SK-N-SH (cell line): Measurements from ENCODE around the gene KCNJ9.

Source experiments
- CHD2 ChIP-seq: fragments of 150-350 bp; IDR thresholded peaks from 2 replicates; pipeline ENCODE4 v1.6.1; 2018; ENCODE audit warnings: low read length; ENCODE audit not compliant: partially characterized antibody
- ELF1 ChIP-seq: IDR thresholded peaks from 2 replicates; pipeline ENCODE4 v1.4.0; 2012
- EZH2phosphoT487 ChIP-seq: fragments of 200-600 bp; sonication (generic); IDR thresholded peaks from 2 replicates; pipeline ENCODE4 v1.6.1; 2017; ENCODE audit warnings: low read depth, mixed run types, mild to moderate bottlenecking, antibody characterized with exemption, moderate library complexity, borderline replicate concordance
- PBX3 ChIP-seq: IDR thresholded peaks from 2 replicates; pipeline ENCODE4; 2012
- REST ChIP-seq: IDR thresholded peaks from 2 replicates; pipeline ENCODE4 v1.6.1; 2012; ENCODE audit warnings: mild to moderate bottlenecking, low read depth, low read length, moderate library complexity
- RXRA ChIP-seq: IDR thresholded peaks from 2 replicates; pipeline ENCODE4 v1.4.0; 2012; ENCODE audit warnings: low read depth, mild to moderate bottlenecking, borderline replicate concordance
- SIN3A ChIP-seq: IDR thresholded peaks from 2 replicates; pipeline ENCODE4 v1.6.1; 2012; ENCODE audit warnings: low read depth, mild to moderate bottlenecking, low read length, moderate library complexity, borderline replicate concordance
- SMC3 ChIP-seq: IDR thresholded peaks from 2 replicates; pipeline ENCODE4 v1.6.1; 2012; ENCODE audit warnings: low read depth, low read length, improper control_type of control experiment
- TAF1 ChIP-seq: IDR thresholded peaks from 2 replicates; pipeline ENCODE4 v1.6.1; 2012; ENCODE audit warnings: low read depth, mild to moderate bottlenecking, low read length, moderate library complexity, borderline replicate concordance
- USF2 ChIP-seq: fragments of 150-350 bp; IDR thresholded peaks from 2 replicates; pipeline ENCODE4 v1.6.1; 2017; ENCODE audit warnings: antibody characterized with exemption, low read length, low read depth, borderline replicate concordance
- TF ChIP-seq, protein P1 (sequence below): fragments of 200-600 bp; sonication (generic); IDR thresholded peaks from 2 replicates; pipeline ENCODE4 v1.6.1; 2017; ENCODE audit warnings: antibody characterized with exemption, mild to moderate bottlenecking, moderate library complexity
- TF ChIP-seq, protein P2 (sequence below): IDR thresholded peaks from 2 replicates; pipeline ENCODE4 v1.4.0; 2012; ENCODE audit warnings: low read depth, borderline replicate concordance

DNA sequence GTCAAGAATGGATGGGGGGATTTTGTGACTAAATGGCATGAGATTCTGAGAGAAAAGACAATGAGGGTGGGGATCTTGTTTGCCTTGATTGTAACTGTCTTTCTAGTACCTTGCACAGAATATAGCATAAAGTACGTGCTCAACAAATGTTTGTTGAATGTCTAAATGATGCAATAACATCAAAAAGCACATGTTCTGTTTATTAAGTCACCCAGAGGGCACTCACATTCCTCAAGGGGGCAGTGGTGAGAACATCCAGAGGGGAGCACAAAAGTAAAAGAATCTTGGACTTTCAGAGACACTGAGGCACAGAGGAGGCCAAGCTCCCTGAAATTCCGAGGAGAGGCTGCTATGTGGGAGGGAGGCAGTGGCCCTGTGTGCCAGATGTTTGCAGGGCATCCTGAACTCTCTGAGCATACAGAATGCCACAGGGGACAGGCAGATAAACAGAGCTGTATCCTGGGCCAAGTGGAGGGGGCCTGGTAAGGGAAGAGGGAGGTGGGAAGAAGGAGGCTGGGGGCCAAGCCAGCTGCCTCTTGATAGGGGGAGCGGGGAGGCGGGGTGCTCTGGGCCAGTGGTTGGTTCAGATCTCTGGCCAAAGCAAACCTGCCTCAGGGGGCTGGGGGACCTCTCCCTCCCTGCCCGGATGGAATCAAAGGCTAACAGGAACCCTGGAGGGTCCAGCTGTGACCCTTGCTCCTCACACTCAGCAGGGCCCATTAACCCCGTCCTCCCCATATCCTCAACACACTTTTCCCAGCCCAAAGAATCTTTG is 27.7 kb downstream of the KCNJ9 start:
- TF ChIP-seq REST (no peak), EZH2phosphoT487 (no peak), ELF1 (no peak), SMC3 (peak; percentile 10; the same call in 1 of the 2 replicates), CHD2 (no peak), SIN3A (no peak), TAF1 (no peak), RXRA (no peak), USF2 (no peak), PBX3 (no peak)
- TF ChIP-seq, protein P1, sequence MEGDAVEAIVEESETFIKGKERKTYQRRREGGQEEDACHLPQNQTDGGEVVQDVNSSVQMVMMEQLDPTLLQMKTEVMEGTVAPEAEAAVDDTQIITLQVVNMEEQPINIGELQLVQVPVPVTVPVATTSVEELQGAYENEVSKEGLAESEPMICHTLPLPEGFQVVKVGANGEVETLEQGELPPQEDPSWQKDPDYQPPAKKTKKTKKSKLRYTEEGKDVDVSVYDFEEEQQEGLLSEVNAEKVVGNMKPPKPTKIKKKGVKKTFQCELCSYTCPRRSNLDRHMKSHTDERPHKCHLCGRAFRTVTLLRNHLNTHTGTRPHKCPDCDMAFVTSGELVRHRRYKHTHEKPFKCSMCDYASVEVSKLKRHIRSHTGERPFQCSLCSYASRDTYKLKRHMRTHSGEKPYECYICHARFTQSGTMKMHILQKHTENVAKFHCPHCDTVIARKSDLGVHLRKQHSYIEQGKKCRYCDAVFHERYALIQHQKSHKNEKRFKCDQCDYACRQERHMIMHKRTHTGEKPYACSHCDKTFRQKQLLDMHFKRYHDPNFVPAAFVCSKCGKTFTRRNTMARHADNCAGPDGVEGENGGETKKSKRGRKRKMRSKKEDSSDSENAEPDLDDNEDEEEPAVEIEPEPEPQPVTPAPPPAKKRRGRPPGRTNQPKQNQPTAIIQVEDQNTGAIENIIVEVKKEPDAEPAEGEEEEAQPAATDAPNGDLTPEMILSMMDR, result peak; percentile 64
- TF ChIP-seq, protein P2, sequence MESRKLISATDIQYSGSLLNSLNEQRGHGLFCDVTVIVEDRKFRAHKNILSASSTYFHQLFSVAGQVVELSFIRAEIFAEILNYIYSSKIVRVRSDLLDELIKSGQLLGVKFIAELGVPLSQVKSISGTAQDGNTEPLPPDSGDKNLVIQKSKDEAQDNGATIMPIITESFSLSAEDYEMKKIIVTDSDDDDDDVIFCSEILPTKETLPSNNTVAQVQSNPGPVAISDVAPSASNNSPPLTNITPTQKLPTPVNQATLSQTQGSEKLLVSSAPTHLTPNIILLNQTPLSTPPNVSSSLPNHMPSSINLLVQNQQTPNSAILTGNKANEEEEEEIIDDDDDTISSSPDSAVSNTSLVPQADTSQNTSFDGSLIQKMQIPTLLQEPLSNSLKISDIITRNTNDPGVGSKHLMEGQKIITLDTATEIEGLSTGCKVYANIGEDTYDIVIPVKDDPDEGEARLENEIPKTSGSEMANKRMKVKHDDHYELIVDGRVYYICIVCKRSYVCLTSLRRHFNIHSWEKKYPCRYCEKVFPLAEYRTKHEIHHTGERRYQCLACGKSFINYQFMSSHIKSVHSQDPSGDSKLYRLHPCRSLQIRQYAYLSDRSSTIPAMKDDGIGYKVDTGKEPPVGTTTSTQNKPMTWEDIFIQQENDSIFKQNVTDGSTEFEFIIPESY, result no peak
